Astrocyte of the spinal cord (primary cell): ENCODE data around the gene TAF4B.

ENCODE experiments used
- DNase-seq: peaks from one replicate; pipeline ENCODE4 v3.0.0; 2011; ENCODE audit warnings: low read depth, low spot score
- H3K4me3 ChIP-seq: 2 replicates; pipeline ENCODE4 v1.5.1; 2011; ENCODE audit warnings: low read depth, mild to moderate bottlenecking, low read length, moderate library complexity
- CTCF ChIP-seq: IDR thresholded peaks from 2 replicates; pipeline ENCODE4 v1.5.1; 2012; ENCODE audit warnings: low read depth, mild to moderate bottlenecking, low read length, inconsistent platforms
- in situ Hi-C: cut with HindIII; loops from 2 replicates; pipeline ENCODE4 v1.10.0; 2017; ENCODE audit warnings: low sequenced_read_pairs

TAF4B gene

GRCh38 chr18:26322890-26323653 is 96.8 kb downstream of the TAF4B start:
- in situ Hi-C loops, result no loop called here
- no peak overlapping the region for H3K4me3 ChIP-seq
- no peak for TF ChIP-seq CTCF
- peak; percentile 51 for DNase-seq

- no peak for DNase-seq
- TF ChIP-seq CTCF, result no peak
- no peak overlapping the region for H3K4me3 ChIP-seq
- in situ Hi-C loops, result no loop called here
Observed at GRCh38 chr18:26325771-26326170, 99.5 kb downstream of the TAF4B start.

GRCh38 chr18:26327062-26327461 is 100.8 kb downstream of the TAF4B start:
- in situ Hi-C loops, result no loop called here
- no peak for DNase-seq
- H3K4me3 ChIP-seq, result no peak overlapping the region
- no peak for TF ChIP-seq CTCF

GRCh38 chr18:26332991-26333390 is 106.7 kb downstream of the TAF4B start:
- in situ Hi-C loops, result no loop called here
- no peak for DNase-seq
- no peak for TF ChIP-seq CTCF
- no peak overlapping the region for H3K4me3 ChIP-seq

- TF ChIP-seq CTCF, result no peak
- no peak overlapping the region for H3K4me3 ChIP-seq
- in situ Hi-C loops, result no loop called here
- DNase-seq, result no peak
Observed at GRCh38 chr18:26335156-26335555, 108.9 kb downstream of the TAF4B start.

- in situ Hi-C loops, result no loop called here
- DNase-seq, result peak; percentile 15
Observed at GRCh38 chr18:26335571-26336487, 109.6 kb downstream of the TAF4B start.

More at GRCh38 chr18:26335571-26336487, 109.6 kb downstream of the TAF4B start:
- no peak for TF ChIP-seq CTCF
- H3K4me3 ChIP-seq, result no peak overlapping the region
